Testis (tissue), 3 donors: ENCODE data around the gene C18orf54. TPM values are rescaled to one million over a fixed set of nuclear protein-coding genes. Genes with fewer than 3 reads are reported as not detected.

ENCODE experiments used
- DNase-seq: peaks from one replicate; pipeline ENCODE4 v3.0.0-alpha.2; 2019
- H3K27ac ChIP-seq, 2 donors: fragments of 200-600 bp; sonication (generic); one replicate each; pipeline ENCODE4 v1.5.1; 2019
- H3K27me3 ChIP-seq: fragments of 200-600 bp; sonication (generic); one replicate; pipeline ENCODE4 v1.5.1; 2019
- H3K36me3 ChIP-seq: fragments of 200-600 bp; sonication (generic); one replicate; pipeline ENCODE4 v1.5.1; 2017; ENCODE audit warnings: low read depth; ENCODE audit errors: missing control alignments
- H3K4me1 ChIP-seq: fragments of 200-600 bp; sonication (generic); one replicate; pipeline ENCODE4 v1.5.1; 2019
- H3K4me3 ChIP-seq, 2 donors: fragments of 200-600 bp; sonication (generic); one replicate each; pipeline ENCODE4 v1.5.1; 2017 to 2019
- H3K9me3 ChIP-seq: fragments of 200-600 bp; sonication (generic); one replicate; pipeline ENCODE4 v1.5.1; 2017
- POLR2A ChIP-seq: fragments of 450-650 bp; IDR thresholded peaks from one replicate; pipeline ENCODE4 v1.6.1; 2017; ENCODE audit warnings: antibody characterized with exemption, mild to moderate bottlenecking, moderate library complexity
- WGBS, 2 donors: methylation state at CpG; one replicate each; pipeline ENCODE4 v1.1.5; 2018; 5-methylcytosine and 5-hydroxymethylcytosine counted together
- intact Hi-C: fragments of 100-400 bp; cut with DNase I; formaldehyde crosslinking; loops from one replicate; pipeline ENCODE4 v1.15.1; 2023; ENCODE audit warnings: low total_unique reads
- polyA plus RNA-seq: library from polyadenylated mRNA; stranded (reverse); fragments of 350-450 nt; fragmentation: Illumina TruSeq; extraction: RNeasy Lipid Tissue Mini Kit (QIAGEN cat#74804); gene quantifications from one replicate; pipeline ENCODE4 v1.2.3, GENCODE V29; 2014; ENCODE audit warnings: low read depth, low replicate concordance; ENCODE audit not compliant: insufficient read depth
- total RNA-seq, 2 donors: library from RNA; depleted of rRNA; stranded (reverse); fragments of >200 nt; gene quantifications; one replicate each; pipeline ENCODE4 v1.2.3, GENCODE V29; 2016
- TF ChIP-seq, protein P1 (sequence below), 3 experiments: fragments of 450-650 bp in 2 of 3; fragments of 200-600 bp in 1 of 3; sonication (generic) in 1 of 3; IDR thresholded peaks; one replicate each; pipeline ENCODE4 v1.5.1; 2016 to 2019; ENCODE audit warnings: antibody characterized with exemption in 3 of 3, mild to moderate bottlenecking in 2 of 3, moderate library complexity in 1 of 3

The C18orf54 gene
- total and polyA plus RNA-seq, 3 donors from 2014 or later = 11.7 to 18.2 (median 16.0) TPM

DNA sequence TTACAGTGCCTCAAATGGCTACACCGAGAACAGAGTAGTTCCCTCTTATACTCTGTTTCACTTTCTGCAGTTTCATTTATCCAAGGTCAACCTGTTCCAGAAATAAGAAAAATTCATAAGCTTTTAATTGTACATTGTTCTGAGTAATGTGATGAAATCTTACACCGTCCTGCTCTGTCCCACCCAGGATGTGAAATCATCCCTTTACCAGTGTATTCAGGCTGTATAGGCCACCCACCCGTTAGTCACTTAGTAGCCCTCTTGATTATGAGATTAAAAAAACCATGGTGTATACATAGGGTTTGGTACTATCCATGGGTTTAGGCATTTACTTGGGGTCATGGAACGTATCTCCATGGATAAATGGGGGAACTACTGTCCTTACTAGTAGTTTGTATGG is 29.9 kb upstream of the C18orf54 start:
- Histone ChIP-seq H3K9me3 (no peaks in the 10 kb centered on the region), H3K27me3 (no peaks in the 10 kb centered on the region), H3K4me3 (no peak overlapping the region), H3K27ac (no peak overlapping the region), H3K4me1 (no peaks in the 10 kb centered on the region), H3K36me3 (no peaks in the 10 kb centered on the region)
- DNase-seq = no peak
- WGBS, 2 donors = 76 to 84% methylated on average over 4 of the region's 4 CpGs
- TF ChIP-seq, protein P1, sequence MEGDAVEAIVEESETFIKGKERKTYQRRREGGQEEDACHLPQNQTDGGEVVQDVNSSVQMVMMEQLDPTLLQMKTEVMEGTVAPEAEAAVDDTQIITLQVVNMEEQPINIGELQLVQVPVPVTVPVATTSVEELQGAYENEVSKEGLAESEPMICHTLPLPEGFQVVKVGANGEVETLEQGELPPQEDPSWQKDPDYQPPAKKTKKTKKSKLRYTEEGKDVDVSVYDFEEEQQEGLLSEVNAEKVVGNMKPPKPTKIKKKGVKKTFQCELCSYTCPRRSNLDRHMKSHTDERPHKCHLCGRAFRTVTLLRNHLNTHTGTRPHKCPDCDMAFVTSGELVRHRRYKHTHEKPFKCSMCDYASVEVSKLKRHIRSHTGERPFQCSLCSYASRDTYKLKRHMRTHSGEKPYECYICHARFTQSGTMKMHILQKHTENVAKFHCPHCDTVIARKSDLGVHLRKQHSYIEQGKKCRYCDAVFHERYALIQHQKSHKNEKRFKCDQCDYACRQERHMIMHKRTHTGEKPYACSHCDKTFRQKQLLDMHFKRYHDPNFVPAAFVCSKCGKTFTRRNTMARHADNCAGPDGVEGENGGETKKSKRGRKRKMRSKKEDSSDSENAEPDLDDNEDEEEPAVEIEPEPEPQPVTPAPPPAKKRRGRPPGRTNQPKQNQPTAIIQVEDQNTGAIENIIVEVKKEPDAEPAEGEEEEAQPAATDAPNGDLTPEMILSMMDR (IDR thresholded peaks at IDR 0.05) = no peak
- no peak for TF ChIP-seq POLR2A
- intact Hi-C loops = no loop called here

GRCh38 chr18:54329787-54330186 is 27.9 kb upstream of the C18orf54 start:
- Histone ChIP-seq H3K4me1 (no peaks in the 10 kb centered on the region), H3K9me3 (no peaks in the 10 kb centered on the region), H3K27me3 (no peaks in the 10 kb centered on the region), H3K27ac (no peak overlapping the region), H3K36me3 (no peaks in the 10 kb centered on the region), H3K4me3 (no peak overlapping the region)
- intact Hi-C loops = no loop called here
- TF ChIP-seq, protein P1 (IDR thresholded peaks at IDR 0.05) = no peak
- no peak for TF ChIP-seq POLR2A
- no peak for DNase-seq

DNA sequence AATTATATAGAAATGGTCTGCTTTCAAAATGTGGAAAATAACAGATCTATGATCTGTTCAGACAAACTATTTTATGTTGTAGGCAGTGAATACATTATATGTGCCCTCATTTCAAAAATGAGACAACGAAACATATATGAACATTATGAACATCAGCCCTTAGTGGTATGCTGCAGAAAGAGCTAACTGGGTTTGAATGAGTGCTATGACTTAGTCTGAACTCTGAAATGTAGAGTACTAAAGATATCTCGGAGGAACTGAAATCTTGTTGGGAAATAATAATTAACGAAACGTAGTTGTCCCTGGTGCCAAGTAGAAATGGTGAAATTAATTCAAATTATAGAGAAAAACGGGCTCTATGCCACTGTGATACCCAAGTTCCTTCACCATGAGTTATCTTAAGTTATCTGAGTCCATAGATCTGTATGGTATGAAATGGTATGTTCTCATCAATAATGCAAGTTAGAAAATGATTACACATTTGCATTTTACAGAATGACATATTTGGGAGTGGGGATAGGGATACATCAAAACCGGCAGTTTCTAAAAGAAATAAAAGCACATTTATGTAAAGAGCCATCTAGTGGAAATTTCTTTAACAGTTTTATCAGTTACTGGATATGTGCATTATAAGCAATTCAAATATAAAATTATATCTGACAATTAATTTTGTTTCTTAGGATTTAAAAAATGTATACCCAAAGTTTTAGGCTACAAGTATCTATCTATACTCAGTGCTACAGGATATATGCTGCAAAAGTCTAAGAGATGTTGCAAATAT is 26.7 kb upstream of the C18orf54 start:
- 72 to 74% methylated on average over 6 of the region's 6 CpGs for WGBS, 2 donors
- Histone ChIP-seq H3K36me3 (no peaks in the 10 kb centered on the region), H3K4me1 (no peaks in the 10 kb centered on the region), H3K4me3 (no peak overlapping the region), H3K27me3 (no peaks in the 10 kb centered on the region), H3K9me3 (no peaks in the 10 kb centered on the region), H3K27ac (no peak overlapping the region)
- intact Hi-C loops = no loop called here
- TF ChIP-seq, protein P1 (IDR thresholded peaks at IDR 0.05) = no peak
- TF ChIP-seq POLR2A = no peak
- no peak for DNase-seq

- TF ChIP-seq POLR2A = no peak
- TF ChIP-seq, protein P1 (IDR thresholded peaks at IDR 0.05) = no peak
- Histone ChIP-seq H3K4me3 (no peak overlapping the region), H3K9me3 (no peaks in the 10 kb centered on the region), H3K36me3 (no peaks in the 10 kb centered on the region), H3K27me3 (no peaks in the 10 kb centered on the region), H3K4me1 (no peaks in the 10 kb centered on the region), H3K27ac (no peak overlapping the region)
- 88 to 94% methylated on average over 2 of the region's 2 CpGs for WGBS, 2 donors
- DNase-seq = no peak
- intact Hi-C loops = no loop called here
Measured at GRCh38 chr18:54335638-54336173, 22.0 kb upstream of the C18orf54 start.

DNA sequence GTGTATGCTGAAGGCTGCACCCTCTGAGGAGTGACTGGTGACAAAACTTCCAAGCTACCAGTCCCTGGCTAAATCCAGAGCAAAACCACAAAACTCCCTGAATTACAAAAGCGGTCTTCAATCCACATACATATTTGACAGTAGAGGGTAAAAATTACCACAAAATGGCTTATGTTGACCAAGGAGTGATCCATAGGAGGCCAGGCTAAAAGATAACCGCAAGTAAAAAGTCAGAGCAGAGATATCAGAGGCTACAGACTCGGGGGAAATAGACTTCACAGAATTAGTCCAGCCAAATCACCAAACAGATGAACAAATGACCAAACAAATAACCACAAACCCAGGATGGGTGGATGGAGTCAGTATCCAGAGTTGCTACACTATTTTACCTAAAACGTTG is 19.5 kb upstream of the C18orf54 start:
- H3K4me1 ChIP-seq = no peaks in the 10 kb centered on the region
- H3K27me3 ChIP-seq = no peaks in the 10 kb centered on the region
- H3K27ac ChIP-seq = no peak overlapping the region
- H3K4me3 ChIP-seq = no peak overlapping the region
- 80 to 90% methylated on average over 4 of the region's 4 CpGs for WGBS, 2 donors
- intact Hi-C loops = no loop called here
- TF ChIP-seq, protein P1 (IDR thresholded peaks at IDR 0.05) = no peak
- no peak for TF ChIP-seq POLR2A
- H3K9me3 ChIP-seq = no peaks in the 10 kb centered on the region
- no peaks in the 10 kb centered on the region for H3K36me3 ChIP-seq
- DNase-seq = no peak
